Common myeloid progenitor, CD34-positive (primary cell): ENCODE measurements around the gene SYPL2.

Experiments
- CTCF ChIA-PET: fragments of 350-600 bp; sonication (Branson Sonifier 250); formaldehyde crosslinking; loops from one replicate; lab custom pipeline; 2021; ENCODE audit warnings: antibody characterized with exemption; lab: Charles Lee
- POLR2A ChIA-PET: fragments of 350-600 bp; sonication (Branson Sonifier 250); formaldehyde crosslinking; loops from one replicate; lab custom pipeline; 2021; ENCODE audit warnings: antibody characterized with exemption; lab: Charles Lee
- DNase-seq, 3 donors: peaks; one replicate each; pipeline versions ENCODE4 v3.0.0 to v3.0.0-alpha.2; 2013
- H3K27ac ChIP-seq, 2 experiments: 1 replicate in 1 of 2; 2 replicates in 1 of 2; pipeline ENCODE4 v1.7.0; 2013; ENCODE audit warnings: inconsistent platforms in 2 of 2, low read length in 2 of 2, mild to moderate bottlenecking in 2 of 2, low read depth in 1 of 2, moderate library complexity in 1 of 2; ENCODE audit not compliant: severe bottlenecking in 2 of 2, insufficient read depth in 1 of 2, poor library complexity in 1 of 2
- H3K27me3 ChIP-seq, 5 experiments: replicated peaks in 2 of 5; 1 replicate in 3 of 5; 2 replicates in 2 of 5; pipeline versions ENCODE4 v1.6.1 to v1.7.0; 2013; ENCODE audit warnings: low read length in 4 of 5, mild to moderate bottlenecking in 2 of 5, moderate library complexity in 2 of 5, inconsistent platforms in 1 of 5; ENCODE audit not compliant: insufficient read depth in 5 of 5, control insufficient read depth in 4 of 5
- H3K36me3 ChIP-seq, 4 experiments: 1 replicate in 2 of 4; 2 replicates in 2 of 4; pipeline versions ENCODE4 v1.6.1 to v1.7.0; 2013; ENCODE audit warnings: low read length in 3 of 4, control low read depth in 1 of 4, mild to moderate bottlenecking in 1 of 4; ENCODE audit not compliant: control insufficient read depth in 4 of 4, insufficient read depth in 4 of 4
- H3K4me1 ChIP-seq, 4 experiments: 1 replicate in 3 of 4; 2 replicates in 1 of 4; pipeline versions ENCODE4 v1.6.1 to v1.7.1; 2013; ENCODE audit warnings: low read length in 3 of 4, mild to moderate bottlenecking in 3 of 4, control low read depth in 1 of 4, inconsistent platforms in 1 of 4, moderate library complexity in 1 of 4; ENCODE audit not compliant: control insufficient read depth in 4 of 4, insufficient read depth in 4 of 4; ENCODE audit errors: control extremely low read depth in 1 of 4
- H3K4me3 ChIP-seq, 7 experiments: 1 replicate in 4 of 7; 2 replicates in 3 of 7; pipeline versions ENCODE4 v1.5.1 to v1.7.0; 2013; ENCODE audit warnings: mild to moderate bottlenecking in 7 of 7, low read length in 6 of 7, moderate library complexity in 6 of 7, inconsistent platforms in 2 of 7, low read depth in 2 of 7, control low read depth in 1 of 7; ENCODE audit not compliant: insufficient read depth in 4 of 7, control insufficient read depth in 1 of 7; ENCODE audit errors: extremely low read depth in 1 of 7
- H3K9me3 ChIP-seq, 5 experiments: 1 replicate in 4 of 5; 2 replicates in 1 of 5; pipeline versions ENCODE4 v1.6.1 to v1.7.1; 2013; ENCODE audit warnings: low read length in 4 of 5, mild to moderate bottlenecking in 2 of 5, inconsistent platforms in 1 of 5, low read depth in 1 of 5, moderate library complexity in 1 of 5; ENCODE audit not compliant: control insufficient read depth in 4 of 5, insufficient read depth in 2 of 5; ENCODE audit errors: control extremely low read depth in 1 of 5
- WGBS: methylation state at CpG from one replicate; pipeline ENCODE4 v1.1.5; 2013; ENCODE audit not compliant: insufficient coverage; 5-methylcytosine and 5-hydroxymethylcytosine counted together

The SYPL2 gene

DNA sequence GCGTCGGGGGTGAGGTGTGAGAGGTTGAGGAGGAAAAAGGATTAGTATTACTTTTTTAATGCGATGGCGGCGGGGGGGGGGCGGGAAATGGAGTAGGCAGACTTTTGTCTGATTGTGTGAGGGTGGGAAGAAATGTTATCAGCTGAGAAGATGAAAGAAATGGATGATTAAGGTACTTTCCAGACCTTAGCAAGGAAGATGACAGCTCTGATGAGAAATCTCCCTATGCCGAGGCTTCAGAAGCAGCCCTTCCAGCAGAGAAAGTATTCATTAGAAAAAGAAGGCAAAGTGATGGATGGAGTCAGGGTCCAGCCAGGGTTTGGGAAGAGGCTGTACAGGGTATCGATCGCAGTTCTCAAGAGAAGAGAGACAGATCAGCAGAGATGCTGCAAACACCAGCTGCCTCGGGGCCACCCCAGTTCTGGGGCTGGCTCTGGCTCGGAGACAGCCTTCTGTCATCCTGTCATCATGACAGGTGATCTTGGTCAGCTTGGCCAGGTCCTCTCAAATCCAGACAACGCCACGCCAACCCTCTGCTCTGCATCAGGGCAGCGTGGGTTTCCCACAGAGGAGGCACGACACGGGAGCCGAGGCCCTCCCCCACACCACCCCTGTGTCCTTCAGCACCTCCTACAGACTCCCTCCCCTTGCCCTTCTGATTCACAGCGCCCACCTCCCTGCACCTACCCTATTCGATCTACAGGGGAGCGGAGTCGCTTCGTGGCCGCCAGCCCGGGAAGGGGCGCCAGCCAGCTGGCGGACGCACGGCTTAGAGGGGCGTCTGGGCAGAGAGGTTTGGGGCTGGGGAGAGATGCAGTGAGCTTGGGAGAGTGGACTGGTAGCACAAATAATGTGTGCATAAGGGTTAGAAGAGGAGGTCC, 16.7 kb downstream of the SYPL2 start:
- DNase-seq, result peak; percentile 67 to 80 (median 73)
- H3K36me3 ChIP-seq, result peaks cover 0 to 10% (median 4%) of the 10 kb centered on the region in 4 experiments
- ChIA-PET POLR2A (interaction anchor here (0.5 to 1.4 kb wide), 3 partner anchors 18 to 58 kb away, joined by 3 read pairs; no protein-coding TSS in a partner anchor), CTCF (interaction anchor here (0.7 to 39.1 kb wide), 8 partner anchors 8 to 282 kb away, joined by 3 to 1203 read pairs (median 4); partner anchors contain the start of genes AMIGO1, CYB561D1 and GPR61)
- H3K9me3 ChIP-seq, result no peaks in the 10 kb centered on the region
- peaks cover 0 to 30% (median 14%) of the 10 kb centered on the region in 5 experiments for H3K27me3 ChIP-seq
- 9% methylated on average over 18 of the region's 29 CpGs for WGBS
- H3K4me1 ChIP-seq, result peaks cover 0 to 22% (median 18%) of the 10 kb centered on the region in 4 experiments
- H3K4me3 ChIP-seq, result peak overlapping the region; percentile 42 to 84 (median 67)
- H3K27ac ChIP-seq, result no peak overlapping the region

DNA sequence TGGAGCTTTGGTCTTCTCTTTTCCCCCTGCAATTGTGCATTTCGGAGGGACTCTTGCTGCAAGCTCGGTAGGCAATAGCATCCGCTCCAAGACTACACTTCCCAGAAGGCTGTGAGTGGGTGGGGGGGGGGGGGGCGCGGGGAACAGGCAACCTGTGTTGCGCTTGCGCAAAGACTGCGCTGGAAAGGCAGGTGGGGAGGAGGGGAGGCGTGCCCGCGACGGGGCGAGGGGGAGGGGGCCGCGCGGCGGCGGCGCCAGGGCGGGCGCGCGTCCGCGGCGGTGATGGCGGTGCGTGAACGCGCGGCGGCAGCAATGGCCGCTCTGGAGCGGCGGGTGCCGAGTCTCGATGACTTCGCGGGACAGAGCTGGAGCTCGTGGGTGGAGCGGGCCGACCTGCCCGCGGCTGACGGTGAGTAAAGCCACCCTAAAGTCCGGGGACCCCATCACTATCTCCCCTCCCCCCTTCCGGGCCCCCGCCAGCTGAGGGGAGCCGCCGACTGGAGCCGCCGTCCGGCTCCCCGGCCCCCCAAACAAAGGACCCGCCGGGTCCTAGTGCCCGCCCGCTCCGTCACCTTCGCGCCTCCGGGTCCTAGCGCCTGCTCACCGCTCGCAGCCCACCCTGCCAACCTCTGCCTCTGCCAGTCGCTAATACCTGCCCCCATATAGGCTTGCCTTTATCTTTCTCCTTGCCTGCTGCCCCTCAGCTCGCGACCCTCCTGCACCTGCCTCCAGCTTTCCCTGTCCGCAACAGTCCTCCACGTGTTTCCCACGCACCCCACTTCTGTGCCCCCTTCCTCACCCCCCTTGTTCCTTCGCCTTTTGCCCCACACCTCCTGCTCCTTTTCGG, 17.5 kb downstream of the SYPL2 start, which contains the start of gene ATXN7L2:
Gene ATXN7L2, plus strand, starts transcription at position 234 of the 847 bp plus-strand sequence. Its CDS starts 49 bp downstream, at position 283.
- Histone ChIP-seq H3K9me3 (no peaks in the 10 kb centered on the region), H3K27me3 (peaks cover 0 to 30% (median 14%) of the 10 kb centered on the region in 5 experiments), H3K4me1 (peaks cover 0 to 20% (median 16%) of the 10 kb centered on the region in 4 experiments), H3K27ac (peak within 1 kb of the TSS; percentile 87 to 94), H3K36me3 (peaks cover 0 to 18% (median 5%) of the 10 kb centered on the region in 4 experiments), H3K4me3 (peak within 1 kb of the TSS; percentile 54 to 90 (median 77))
- ChIA-PET POLR2A (interaction anchor here (1.0 to 1.4 kb wide), 2 partner anchors 57 to 58 kb away, joined by 3 read pairs; no protein-coding TSS in a partner anchor), CTCF (interaction anchor here (0.7 to 39.1 kb wide), 6 partner anchors 9 to 283 kb away, joined by 3 to 1203 read pairs (median 6); partner anchors contain the start of genes AMIGO1, CYB561D1 and GPR61)
- DNase-seq, result peak; percentile 88 to 94 (median 94)
- WGBS, result 0% methylated on average over 53 of the region's 73 CpGs

DNA sequence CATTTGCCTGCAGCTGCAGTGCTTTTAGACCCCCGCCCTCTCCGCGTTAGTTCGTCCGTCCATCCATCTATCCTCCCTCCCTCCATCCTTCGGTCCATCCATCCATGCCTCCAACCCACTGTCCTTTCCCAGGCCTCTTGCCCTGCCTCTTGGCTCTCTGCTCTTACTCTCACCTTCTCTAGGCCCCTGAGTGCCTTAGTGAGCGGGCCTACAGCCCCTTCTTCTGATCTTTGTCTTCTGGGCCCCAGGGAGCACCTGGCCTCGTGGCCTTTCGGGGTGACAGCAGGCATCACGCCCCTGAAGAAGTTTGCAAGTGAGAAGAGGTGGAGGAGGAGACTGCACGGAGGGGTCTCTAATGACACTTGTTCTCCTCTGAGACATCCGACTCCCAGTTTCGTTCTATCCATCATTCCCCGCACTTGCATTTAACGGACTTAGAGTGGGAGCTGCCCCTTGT, 18.2 kb downstream of the SYPL2 start:
- WGBS, result 29% methylated on average over 9 of the region's 15 CpGs
- no peak for DNase-seq
- Histone ChIP-seq H3K27me3 (peaks cover 0 to 26% (median 14%) of the 10 kb centered on the region in 5 experiments), H3K9me3 (no peaks in the 10 kb centered on the region), H3K4me1 (peaks cover 0 to 19% (median 16%) of the 10 kb centered on the region in 4 experiments), H3K4me3 (peak overlapping the region; percentile 54 to 90 (median 73)), H3K36me3 (peaks cover 0 to 24% (median 7%) of the 10 kb centered on the region in 4 experiments), H3K27ac (peak overlapping the region in 1 of 2 experiments; percentile 94)
- POLR2A ChIA-PET, result interaction anchor here (1.4 kb wide), 1 partner anchor 59 kb away, joined by 3 read pairs; no protein-coding TSS in a partner anchor
- CTCF ChIA-PET, result interaction anchor here (1.2 to 39.1 kb wide), 4 partner anchors 9 to 50 kb away, joined by 8 to 1203 read pairs (median 121); partner anchors contain the start of genes AMIGO1, CYB561D1 and GPR61

DNA sequence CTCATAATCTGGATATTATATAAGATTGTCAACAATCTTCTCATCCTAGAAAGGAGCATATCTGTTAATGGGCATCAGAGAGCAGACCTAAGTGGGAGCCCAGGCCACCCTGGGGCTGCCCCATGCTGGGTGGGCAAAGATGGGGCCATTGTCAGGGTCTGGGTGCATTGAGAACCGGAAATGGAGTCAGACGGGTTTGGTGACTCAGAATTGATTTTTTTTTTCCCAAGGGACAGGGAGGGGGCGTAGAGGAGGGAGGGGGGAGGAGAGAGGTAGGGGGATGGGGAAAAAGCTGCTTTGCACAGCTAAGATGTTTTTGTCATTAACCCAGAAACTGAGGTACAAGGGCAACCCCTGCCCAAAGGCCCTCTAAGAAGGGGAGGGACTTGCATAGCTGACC, 18.7 kb downstream of the SYPL2 start:
- POLR2A ChIA-PET, result no interaction called here
- Histone ChIP-seq H3K9me3 (no peaks in the 10 kb centered on the region), H3K4me3 (peak overlapping the region in 3 of 7 experiments; percentile 73 to 90 (median 77)), H3K4me1 (peaks cover 0 to 19% (median 16%) of the 10 kb centered on the region in 4 experiments), H3K27me3 (peaks cover 0 to 25% (median 13%) of the 10 kb centered on the region in 5 experiments), H3K36me3 (peaks cover 0 to 25% (median 9%) of the 10 kb centered on the region in 4 experiments), H3K27ac (no peak overlapping the region)
- no peak for DNase-seq
- no CpG with 5 or more reads among the region's 3 CpGs for WGBS
- CTCF ChIA-PET, result interaction anchor here (1.7 to 39.1 kb wide), 3 partner anchors 9 to 49 kb away, joined by 8 to 1203 read pairs (median 232); partner anchors contain the start of genes AMIGO1, CYB561D1 and GPR61

DNA sequence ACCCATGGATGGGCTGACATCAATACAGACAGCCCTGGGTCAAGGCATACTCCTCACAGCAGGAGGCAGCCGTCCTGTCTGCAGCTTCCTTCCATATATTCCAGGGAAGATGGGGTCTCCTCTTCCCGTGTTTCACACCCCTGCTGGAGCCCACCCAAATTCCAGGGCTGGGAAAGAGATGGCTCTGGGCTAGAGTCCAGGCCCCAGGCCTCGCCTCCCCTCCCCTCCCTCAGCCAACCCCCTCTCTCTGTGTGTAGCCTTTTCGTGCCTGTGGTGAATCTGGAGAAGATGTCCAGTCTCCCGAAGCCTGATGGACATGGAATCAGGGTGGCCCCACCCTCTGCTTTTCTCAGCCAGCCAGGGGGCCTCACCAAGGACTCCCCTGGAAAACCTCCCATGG, 20.9 kb downstream of the SYPL2 start:
- 98% methylated on average over 4 of the region's 5 CpGs for WGBS
- peaks cover 0 to 32% (median 11%) of the 10 kb centered on the region in 4 experiments for H3K36me3 ChIP-seq
- H3K4me3 ChIP-seq, result no peak overlapping the region
- no peak for DNase-seq
- CTCF ChIA-PET, result interaction anchor here (18.0 to 39.1 kb wide), 2 partner anchors 17 to 47 kb away, joined by 232 to 1203 read pairs; partner anchors contain the start of genes AMIGO1 and GPR61
- peaks cover 0 to 9% (median 0%) of the 10 kb centered on the region in 5 experiments for H3K27me3 ChIP-seq
- no peak overlapping the region for H3K27ac ChIP-seq
- peaks cover 0 to 19% (median 16%) of the 10 kb centered on the region in 4 experiments for H3K4me1 ChIP-seq
- H3K9me3 ChIP-seq, result no peaks in the 10 kb centered on the region
- POLR2A ChIA-PET, result no interaction called here

DNA sequence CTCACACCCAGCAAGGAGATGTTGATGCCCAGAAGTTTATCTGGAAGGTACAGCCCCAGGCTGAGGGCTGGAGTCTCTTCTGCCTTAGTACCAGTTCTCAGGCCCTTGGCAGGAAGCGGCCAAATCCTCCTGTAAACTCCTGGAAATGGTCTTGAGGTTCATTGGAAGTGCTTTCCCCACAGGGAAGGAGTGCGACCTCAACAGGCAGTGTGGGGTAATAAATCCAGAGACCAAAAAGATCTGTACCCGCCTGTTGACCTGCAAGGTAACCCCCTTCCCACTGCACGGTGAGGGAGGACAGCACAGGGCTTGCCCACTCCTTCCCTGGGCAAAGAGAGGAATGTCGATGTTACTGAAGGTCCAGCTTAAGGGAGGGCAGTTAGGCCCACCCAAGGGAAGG, 21.9 kb downstream of the SYPL2 start:
- POLR2A ChIA-PET, result no interaction called here
- H3K9me3 ChIP-seq, result no peaks in the 10 kb centered on the region
- H3K27ac ChIP-seq, result no peak overlapping the region
- CTCF ChIA-PET, result interaction anchor here (0.7 to 39.1 kb wide), 5 partner anchors 16 to 63 kb away, joined by 3 to 1203 read pairs (median 9); partner anchors contain the start of genes AMIGO1 and GPR61
- no peak for DNase-seq
- WGBS, result 92% methylated on average over 4 of the region's 5 CpGs
- H3K4me3 ChIP-seq, result no peak overlapping the region
- H3K4me1 ChIP-seq, result peaks cover 0 to 14% (median 12%) of the 10 kb centered on the region in 4 experiments
- peaks cover 0 to 32% (median 11%) of the 10 kb centered on the region in 4 experiments for H3K36me3 ChIP-seq
- peaks cover 0 to 1% (median 0%) of the 10 kb centered on the region in 5 experiments for H3K27me3 ChIP-seq
